Hematopoietic multipotent progenitor cell treated with erythropoietin and hydrocortisone succinate and interleukin-3 and kit ligand, for 4 days (in vitro differentiated cells): ENCODE data around the gene USP17L25.
"Not testable (repeated sequence)": the region's sequence is repeated elsewhere in the genome, so short reads cannot be mapped to it uniquely, and the experiment has no call there.

Source experiments
- DNase-seq: peaks from one replicate; pipeline ENCODE4 v3.0.0-alpha.2; 2015

The USP17L25 gene, protein sequence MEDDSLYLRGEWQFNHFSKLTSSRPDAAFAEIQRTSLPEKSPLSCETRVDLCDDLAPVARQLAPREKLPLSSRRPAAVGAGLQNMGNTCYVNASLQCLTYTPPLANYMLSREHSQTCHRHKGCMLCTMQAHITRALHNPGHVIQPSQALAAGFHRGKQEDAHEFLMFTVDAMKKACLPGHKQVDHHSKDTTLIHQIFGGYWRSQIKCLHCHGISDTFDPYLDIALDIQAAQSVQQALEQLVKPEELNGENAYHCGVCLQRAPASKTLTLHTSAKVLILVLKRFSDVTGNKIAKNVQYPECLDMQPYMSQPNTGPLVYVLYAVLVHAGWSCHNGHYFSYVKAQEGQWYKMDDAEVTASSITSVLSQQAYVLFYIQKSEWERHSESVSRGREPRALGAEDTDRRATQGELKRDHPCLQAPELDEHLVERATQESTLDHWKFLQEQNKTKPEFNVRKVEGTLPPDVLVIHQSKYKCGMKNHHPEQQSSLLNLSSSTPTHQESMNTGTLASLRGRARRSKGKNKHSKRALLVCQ

DNA sequence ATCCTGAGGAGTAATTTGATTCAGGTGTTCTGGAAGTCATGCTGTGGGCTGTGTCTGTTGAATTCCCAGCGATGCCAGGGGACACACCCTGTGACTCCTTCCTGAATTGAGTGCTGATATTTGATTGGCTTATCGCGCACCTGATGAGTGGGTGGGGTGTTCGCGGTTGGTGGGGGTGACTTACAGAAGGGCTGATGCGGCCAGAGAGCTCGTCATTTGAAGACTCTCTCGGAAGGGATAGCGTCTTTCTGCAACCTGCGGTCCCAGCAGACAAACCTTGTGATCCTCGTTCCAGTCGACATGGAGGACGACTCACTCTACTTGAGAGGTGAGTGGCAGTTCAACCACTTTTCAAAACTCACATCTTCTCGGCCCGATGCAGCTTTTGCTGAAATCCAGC, at the start of gene USP17L25:
USP17L25 (plus strand) TSS at position 301 of the 400 bp plus-strand sequence; CDS start at position 301, 0 bp downstream.
- DNase-seq = not testable (repeated sequence)

DNA sequence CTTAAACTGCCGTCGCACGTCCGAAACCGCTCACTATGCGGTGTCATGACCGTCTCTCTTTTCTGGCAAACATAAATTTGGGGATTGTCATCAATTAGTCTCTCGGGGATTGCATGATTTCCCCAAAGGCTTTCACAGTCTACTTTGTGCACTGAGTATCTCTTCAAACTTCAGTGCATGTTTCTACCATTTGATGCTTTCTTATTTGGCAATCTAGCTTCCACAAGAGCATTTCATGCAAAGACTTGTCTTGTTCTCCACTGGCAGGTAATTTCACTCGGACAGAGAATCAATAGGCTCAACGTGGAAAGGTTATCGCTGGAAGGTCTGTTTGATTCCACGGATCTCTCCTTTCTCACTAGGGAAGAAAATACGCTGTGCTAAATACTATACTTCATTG, 5.5 kb upstream of the USP17L25 start:
- not testable (repeated sequence) for DNase-seq

DNA sequence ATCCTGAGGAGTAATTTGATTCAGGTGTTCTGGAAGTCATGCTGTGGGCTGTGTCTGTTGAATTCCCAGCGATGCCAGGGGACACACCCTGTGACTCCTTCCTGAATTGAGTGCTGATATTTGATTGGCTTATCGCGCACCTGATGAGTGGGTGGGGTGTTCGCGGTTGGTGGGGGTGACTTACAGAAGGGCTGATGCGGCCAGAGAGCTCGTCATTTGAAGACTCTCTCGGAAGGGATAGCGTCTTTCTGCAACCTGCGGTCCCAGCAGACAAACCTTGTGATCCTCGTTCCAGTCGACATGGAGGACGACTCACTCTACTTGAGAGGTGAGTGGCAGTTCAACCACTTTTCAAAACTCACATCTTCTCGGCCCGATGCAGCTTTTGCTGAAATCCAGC, 4.8 kb upstream of the USP17L25 start, which contains the start of gene USP17L24:
USP17L24 (plus strand) TSS at position 301 of the 400 bp plus-strand sequence; CDS start at position 301, 0 bp downstream.
- not testable (repeated sequence) for DNase-seq

DNA sequence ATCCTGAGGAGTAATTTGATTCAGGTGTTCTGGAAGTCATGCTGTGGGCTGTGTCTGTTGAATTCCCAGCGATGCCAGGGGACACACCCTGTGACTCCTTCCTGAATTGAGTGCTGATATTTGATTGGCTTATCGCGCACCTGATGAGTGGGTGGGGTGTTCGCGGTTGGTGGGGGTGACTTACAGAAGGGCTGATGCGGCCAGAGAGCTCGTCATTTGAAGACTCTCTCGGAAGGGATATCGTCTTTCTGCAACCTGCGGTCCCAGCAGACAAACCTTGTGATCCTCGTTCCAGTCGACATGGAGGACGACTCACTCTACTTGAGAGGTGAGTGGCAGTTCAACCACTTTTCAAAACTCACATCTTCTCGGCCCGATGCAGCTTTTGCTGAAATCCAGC, 4.6 kb downstream of the USP17L25 start, which contains the start of gene USP17L26:
USP17L26 (plus strand) TSS at position 301 of the 400 bp plus-strand sequence; CDS start at position 301, 0 bp downstream.
- not testable (repeated sequence) for DNase-seq

DNA sequence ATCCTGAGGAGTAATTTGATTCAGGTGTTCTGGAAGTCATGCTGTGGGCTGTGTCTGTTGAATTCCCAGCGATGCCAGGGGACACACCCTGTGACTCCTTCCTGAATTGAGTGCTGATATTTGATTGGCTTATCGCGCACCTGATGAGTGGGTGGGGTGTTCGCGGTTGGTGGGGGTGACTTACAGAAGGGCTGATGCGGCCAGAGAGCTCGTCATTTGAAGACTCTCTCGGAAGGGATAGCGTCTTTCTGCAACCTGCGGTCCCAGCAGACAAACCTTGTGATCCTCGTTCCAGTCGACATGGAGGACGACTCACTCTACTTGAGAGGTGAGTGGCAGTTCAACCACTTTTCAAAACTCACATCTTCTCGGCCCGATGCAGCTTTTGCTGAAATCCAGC, 9.4 kb downstream of the USP17L25 start, which contains the start of gene USP17L5:
USP17L5 (plus strand) TSS at position 301 of the 400 bp plus-strand sequence; CDS start at position 301, 0 bp downstream.
- not testable (repeated sequence) for DNase-seq

DNA sequence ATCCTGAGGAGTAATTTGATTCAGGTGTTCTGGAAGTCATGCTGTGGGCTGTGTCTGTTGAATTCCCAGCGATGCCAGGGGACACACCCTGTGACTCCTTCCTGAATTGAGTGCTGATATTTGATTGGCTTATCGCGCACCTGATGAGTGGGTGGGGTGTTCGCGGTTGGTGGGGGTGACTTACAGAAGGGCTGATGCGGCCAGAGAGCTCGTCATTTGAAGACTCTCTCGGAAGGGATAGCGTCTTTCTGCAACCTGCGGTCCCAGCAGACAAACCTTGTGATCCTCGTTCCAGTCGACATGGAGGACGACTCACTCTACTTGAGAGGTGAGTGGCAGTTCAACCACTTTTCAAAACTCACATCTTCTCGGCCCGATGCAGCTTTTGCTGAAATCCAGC, 14.1 kb downstream of the USP17L25 start, which contains the start of gene USP17L27:
USP17L27 (plus strand) TSS at position 301 of the 400 bp plus-strand sequence; CDS start at position 301, 0 bp downstream.
- DNase-seq = not testable (repeated sequence)

DNA sequence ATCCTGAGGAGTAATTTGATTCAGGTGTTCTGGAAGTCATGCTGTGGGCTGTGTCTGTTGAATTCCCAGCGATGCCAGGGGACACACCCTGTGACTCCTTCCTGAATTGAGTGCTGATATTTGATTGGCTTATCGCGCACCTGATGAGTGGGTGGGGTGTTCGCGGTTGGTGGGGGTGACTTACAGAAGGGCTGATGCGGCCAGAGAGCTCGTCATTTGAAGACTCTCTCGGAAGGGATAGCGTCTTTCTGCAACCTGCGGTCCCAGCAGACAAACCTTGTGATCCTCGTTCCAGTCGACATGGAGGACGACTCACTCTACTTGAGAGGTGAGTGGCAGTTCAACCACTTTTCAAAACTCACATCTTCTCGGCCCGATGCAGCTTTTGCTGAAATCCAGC, 18.9 kb downstream of the USP17L25 start, which contains the start of gene USP17L28:
USP17L28 (plus strand) TSS at position 301 of the 400 bp plus-strand sequence; CDS start at position 301, 0 bp downstream.
- DNase-seq = not testable (repeated sequence)

DNA sequence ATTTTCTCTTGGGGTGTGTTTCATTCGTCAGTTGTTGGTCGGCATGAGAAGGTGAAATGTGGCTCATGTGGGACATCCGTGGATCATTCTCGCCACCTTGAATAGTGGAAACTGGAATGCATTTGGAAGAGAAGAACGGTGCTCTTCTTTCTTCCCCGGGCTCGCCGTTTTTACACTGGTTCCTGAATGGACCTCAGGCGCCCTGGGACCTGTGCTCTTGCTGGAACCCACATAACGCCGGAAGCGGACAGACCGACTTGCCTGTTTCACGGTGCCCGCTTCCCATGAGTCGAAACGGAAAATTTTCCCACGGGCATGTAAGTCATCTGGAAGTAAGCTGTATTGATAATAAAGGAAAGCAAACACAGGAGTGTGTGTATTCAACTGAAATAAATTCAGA, 21.2 kb downstream of the USP17L25 start:
- DNase-seq = not testable (repeated sequence)

DNA sequence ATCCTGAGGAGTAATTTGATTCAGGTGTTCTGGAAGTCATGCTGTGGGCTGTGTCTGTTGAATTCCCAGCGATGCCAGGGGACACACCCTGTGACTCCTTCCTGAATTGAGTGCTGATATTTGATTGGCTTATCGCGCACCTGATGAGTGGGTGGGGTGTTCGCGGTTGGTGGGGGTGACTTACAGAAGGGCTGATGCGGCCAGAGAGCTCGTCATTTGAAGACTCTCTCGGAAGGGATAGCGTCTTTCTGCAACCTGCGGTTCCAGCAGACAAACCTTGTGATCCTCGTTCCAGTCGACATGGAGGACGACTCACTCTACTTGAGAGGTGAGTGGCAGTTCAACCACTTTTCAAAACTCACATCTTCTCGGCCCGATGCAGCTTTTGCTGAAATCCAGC, 23.6 kb downstream of the USP17L25 start, which contains the start of gene USP17L29:
USP17L29 (plus strand) TSS at position 301 of the 400 bp plus-strand sequence; CDS start at position 301, 0 bp downstream.
- DNase-seq = not testable (repeated sequence)

DNA sequence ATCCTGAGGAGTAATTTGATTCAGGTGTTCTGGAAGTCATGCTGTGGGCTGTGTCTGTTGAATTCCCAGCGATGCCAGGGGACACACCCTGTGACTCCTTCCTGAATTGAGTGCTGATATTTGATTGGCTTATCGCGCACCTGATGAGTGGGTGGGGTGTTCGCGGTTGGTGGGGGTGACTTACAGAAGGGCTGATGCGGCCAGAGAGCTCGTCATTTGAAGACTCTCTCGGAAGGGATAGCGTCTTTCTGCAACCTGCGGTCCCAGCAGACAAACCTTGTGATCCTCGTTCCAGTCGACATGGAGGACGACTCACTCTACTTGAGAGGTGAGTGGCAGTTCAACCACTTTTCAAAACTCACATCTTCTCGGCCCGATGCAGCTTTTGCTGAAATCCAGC, 33.1 kb downstream of the USP17L25 start, which contains the start of gene USP17L30:
USP17L30 (plus strand) TSS at position 301 of the 400 bp plus-strand sequence; CDS start at position 301, 0 bp downstream.
- DNase-seq = not testable (repeated sequence)

DNA sequence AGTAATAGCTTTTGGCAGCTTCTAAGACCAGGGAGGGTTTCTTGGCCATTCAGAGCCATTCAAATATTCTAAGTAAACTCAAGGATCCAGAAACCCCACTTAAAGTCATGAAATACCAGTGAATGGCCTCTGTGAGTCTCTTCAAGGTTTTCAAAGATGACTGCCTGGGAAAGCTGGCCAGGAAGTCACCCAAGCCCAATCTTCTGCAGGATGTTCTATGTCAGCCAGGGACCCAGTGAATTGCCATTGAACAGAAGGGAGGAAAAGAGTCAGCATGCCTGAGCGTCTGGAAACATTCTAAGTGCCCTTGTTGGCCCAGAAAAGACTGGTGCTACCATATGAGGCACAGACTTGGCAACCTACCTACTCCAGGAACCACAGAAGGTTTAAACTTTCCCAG, 50.2 kb downstream of the USP17L25 start:
- not testable (repeated sequence) for DNase-seq
